GM21367 (cell line): Measurements from ENCODE around the gene SMIM22.
"Not testable (repeated sequence)": the region's sequence is repeated elsewhere in the genome, so short reads cannot be mapped to it uniquely, and the experiment has no call there.

Source experiments
- ATAC-seq: cut with Tn5 transposase; IDR thresholded peaks from one replicate; pipeline ENCODE4 v1.9.1; 2021; ENCODE audit not compliant: unreplicated experiment

SMIM22 gene

DNA sequence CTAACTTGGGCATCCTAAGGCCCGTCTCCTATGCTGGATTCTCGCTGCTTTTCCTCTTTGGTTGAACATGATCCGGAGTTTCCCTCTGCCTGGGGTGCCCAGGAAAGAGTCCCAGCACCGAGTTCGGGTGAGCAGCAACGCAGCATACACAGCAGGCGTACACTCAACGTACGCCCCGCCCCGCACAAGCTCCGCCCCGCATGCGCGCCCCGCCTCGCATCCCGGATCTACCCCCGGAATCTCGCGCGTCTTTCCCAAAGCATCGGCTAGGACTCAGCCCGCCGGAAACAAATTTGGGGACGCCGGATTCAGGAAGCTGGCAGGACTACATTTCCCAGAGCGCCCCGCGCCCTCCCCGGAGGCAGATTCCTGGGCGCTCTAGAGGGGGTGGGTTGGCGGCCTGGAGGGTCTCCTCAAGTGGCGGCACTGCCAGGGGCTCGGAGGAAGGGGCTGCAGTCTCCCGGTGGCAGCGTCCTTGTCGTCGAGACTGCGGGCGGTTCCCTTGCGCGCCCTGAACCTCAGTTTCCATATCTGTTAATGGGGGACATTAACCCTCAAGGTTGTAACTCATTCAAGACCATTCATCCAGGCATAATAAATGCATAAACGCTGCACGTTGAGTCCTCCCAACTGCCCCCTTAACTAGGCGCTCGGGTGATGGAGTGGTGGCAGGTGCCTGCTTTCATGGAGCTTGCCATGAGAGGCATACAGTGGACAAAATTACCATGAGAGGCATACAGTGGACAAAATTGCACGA is 26.4 kb upstream of the SMIM22 start:
- no peak for ATAC-seq

DNA sequence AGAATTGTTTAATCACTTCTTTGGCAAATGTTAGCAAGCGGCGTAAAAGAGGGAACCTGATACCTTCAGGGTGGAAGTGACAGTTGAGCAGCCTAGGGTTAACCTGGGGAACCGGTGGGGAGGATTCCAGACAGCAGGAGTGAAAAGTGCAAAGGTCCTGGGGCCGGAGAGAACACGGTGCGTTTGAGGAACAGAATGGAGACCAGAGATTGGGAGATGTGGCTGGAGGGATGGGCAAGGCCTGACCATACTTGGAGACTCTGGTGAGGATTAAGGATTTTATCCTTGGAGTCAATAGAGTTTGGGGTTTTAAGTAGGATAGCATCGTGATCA is 25.9 kb upstream of the SMIM22 start:
- no peak for ATAC-seq

DNA sequence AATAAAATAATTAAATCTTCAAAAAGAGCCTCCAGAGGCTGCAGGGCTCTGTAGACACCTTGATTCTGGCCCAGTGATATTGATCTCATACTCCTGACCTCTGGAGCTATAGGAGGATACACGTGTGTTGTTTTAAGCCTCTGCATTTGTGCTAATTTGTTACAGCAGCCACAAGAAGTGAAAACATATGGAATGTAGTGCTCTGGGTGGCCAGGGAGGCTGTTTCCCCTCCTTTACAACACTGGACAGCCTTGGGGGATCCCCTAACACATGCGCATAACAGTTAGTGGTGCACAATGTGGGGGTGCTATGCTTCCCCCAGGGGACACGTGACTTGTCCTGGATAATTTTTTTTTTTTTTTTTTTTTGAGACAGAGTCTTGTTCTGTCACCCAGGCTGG is 23.5 kb upstream of the SMIM22 start:
- no peak for ATAC-seq

DNA sequence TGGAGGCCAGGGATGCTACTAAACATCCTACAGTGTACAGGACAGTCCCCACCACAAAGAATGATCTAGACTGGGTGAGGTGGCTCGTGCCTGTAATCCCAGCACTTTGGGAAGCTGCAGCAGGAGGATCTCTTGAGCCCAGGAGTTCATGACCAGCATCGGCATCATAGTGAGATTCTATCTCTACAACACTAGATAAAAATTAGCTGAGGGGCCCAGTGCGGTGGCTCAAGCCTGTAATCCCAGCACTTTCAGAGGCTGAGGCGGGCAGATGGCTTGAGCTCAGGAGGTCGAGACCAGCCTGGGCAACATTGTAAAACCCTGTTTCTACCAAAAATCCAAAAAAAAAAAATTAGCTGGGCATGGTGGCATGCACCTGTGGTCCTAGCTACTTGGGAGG is 22.8 kb upstream of the SMIM22 start:
- no peak for ATAC-seq

DNA sequence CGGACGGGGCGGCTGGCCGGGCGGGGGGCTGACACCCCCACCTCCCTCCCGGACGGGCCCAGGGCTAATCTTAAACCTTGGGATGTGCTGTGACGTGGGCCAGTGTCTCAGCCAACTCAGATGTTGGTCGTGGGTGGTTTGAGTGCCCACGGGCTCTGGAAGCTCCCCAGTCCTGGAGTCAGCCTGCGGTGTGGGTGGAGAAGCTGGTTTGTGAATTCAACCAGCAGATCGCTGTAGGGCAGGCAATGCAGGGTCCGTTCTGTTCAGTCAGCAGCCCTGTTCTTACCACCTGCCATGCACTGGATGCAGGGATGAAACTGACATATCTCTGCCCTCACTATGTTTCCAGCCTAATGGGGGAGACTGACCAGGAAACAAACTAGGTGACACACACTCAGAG is 20.2 kb upstream of the SMIM22 start:
- no peak for ATAC-seq

DNA sequence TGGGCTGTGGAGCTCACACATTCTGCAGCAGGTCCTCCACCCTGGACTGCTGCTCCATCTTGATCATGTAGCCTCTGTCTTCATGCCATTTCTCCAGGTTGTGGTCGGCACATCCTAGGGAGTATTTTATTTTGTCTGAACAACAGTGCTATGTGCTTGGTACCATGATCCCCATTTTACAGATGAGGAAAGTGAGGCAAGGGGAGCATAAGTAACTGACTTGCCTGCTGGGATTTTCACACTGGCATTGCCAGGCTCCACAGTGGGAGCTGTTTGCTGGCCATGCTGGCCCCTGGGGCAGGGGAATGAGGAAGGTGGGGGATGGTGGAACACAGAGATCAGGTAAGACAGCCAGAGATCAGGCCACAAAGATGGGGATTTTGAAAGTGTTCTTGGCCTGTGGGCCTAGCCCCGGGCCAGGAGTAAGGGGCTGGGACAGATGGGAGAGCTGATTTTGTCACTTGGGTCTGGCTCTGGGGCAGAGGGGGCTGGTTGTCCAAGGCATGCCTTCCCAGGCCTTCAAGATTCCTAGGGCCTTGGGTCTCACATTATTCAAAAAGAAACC is 18.9 kb upstream of the SMIM22 start:
- ATAC-seq, result no peak

DNA sequence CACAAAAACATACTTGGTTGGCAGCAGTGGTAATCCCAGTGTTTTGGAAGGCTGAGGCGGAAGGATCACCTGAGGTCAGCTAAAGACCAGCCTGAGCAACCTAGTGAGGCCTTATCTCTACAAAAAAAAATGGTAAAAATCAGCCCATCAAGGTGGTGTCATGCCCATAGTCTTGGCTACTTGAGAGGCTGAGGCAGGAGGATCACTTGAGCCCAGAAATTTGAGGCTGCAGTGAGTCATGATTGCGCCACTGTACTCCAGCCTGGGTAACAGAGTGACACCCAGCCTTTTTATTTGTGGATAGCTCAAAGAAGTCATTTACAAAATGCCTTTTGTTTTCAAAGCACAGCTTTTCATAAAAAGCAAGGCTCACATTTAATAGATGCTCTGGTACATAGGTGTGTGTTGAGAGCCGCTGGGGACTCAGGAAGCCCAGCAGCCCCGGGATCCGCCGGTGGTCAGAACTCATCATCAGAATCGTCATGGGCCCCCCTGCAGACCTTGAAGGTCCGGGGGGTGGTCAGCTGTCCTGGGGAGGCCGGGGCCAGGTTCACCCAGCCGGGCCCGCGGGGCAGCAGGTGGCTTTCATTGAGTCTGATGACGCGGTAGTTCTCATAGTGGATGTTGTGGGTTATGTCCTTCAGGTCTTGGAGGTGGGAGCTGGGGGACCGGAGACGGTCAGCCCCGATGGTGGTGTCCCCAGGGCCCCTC is 17.7 kb upstream of the SMIM22 start:
- no peak for ATAC-seq

DNA sequence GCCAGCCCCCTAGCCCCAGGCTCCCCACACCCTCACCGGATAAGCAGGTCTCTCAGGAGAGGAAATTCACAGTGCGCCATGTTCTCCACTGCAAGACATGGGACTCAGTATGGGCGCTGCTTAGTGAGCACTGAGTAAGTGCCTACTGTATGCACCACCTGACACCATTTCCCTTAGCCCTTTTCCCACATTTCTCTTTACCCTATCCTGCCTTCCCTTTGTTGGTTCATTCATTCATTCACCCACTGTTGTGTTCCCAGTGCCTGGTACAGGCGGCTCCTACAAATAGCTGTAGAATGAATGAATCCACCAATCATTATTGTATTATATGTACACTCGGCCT is 17.1 kb upstream of the SMIM22 start:
- ATAC-seq, result no peak

DNA sequence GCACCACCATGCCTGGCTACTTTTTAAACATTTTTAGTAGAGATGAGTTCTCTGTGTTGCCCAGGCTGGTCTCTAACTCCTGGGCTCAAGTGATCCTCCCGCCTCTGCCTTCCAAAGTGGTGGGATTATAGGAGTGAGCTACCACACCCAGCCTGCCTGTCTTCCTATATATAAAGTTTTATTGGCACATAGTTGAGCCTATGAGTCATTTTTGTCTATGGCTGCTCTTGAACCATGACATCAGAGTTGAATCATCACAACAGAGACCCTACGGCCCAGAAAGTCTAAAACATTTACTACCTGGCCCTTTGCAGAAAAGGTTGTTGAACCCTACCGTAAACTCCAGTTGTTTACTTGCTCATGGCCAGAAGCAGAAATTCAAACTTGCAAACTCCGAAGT is 14.9 kb upstream of the SMIM22 start:
- no peak for ATAC-seq

DNA sequence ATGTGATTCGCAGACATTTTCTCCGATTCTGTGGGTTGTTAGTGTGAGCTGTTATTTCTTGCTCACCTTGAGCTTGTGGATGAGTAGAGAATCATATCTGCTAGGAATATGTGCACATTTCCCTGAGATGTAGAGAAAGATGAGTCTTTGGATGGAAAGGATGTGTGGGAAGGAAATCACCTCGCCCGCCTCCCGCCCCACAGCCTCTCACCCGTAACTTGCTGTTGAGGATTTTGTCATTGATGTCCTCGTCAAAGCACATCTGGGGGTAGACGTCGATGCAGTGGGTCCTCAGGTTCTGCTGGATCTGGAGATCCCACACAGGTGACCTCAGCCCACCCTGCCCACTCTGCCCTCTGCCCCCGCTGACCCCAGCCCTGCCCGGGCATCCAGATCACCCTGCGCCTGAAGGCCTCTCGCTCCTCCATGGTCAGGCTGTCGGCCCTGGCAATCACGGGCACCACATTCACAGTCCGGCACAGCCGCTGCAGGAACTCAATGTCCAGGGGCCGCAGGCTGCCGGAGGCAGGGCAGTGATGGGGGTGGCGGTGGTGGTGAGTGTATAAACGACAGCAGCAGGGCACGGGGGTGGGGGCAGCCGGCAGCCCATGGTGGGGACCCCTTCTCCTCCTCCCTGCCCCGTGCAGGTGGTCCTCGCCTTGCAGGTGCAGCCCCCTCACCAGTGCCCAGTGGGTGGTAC is 11.8 kb upstream of the SMIM22 start:
- no peak for ATAC-seq

DNA sequence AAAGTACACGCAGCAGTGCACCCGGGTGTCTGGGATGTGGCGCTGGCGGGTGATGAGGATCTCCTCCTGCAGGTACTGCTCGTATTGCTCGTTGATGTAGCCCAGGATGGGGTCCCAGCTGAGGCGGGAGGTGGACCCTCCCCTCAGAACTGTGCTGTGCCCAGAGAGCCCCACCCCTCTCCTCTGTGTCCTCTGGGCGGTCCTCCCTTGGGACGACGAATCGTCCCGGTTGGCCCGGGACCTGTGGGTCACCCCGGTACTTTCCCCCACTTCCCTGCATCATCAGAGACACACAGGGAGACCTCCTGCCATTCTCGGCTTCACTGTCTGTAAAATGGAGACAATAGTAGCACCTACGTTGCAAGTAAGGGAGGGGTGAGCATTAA is 11.2 kb upstream of the SMIM22 start:
- no peak for ATAC-seq

DNA sequence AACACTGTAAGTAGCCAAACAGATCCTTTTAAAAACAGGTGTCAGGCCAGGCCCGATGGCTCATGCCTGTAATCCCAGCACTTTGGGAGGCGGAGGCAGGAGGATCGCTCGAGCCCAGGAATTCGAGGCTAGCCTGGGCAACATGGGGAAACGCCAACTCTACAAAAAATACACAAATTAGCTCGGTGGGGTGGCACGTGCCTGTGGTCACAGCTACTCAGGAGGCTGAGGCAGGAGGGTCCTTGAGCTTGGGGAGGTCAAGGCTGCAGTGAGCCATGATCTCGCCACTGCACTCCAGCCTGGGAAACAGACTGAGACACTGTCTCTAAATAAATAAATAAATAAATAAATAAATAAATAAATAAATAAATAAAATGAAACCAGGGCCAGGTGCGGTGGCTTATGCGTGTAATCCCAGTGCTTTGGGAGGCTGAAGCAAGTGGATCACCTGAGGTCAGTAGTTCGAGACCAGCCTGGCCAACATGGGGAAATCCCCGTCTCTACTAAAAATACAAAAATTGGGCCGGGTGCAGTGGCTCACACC is 10.7 kb upstream of the SMIM22 start:
- ATAC-seq, result not testable (repeated sequence)

DNA sequence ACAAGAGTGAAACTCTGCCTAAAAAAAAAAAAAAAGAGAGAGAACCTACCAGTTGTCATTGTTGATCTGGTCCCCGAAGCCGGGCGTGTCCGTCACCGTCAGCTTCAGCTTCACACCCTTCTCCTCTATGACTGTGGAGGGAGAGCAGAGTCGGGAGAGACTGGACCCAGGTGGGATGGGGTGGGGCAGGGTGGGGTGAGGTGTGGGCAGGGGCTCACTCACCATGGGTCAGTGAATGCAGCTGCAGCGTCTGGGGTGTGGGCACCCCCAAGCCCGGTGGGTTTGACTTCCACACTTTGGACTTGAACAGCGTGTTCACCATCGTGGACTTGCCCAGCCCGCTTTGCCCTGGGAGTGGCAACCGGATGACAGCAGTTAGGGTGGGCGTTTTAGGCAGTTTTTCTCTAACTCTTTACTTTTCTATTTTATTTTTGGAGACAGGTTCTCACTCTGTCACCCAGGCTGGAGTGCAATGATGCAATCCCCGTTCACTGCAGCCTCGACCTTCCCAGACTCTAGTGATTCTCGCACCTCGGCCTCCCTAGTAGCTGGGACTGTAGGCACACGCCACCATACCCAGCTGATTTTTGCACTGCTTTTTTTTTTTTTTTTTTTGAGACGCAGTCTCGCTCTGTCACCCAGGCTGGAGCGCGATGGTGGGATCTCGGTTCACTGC is 9.3 kb upstream of the SMIM22 start:
- no peak for ATAC-seq

DNA sequence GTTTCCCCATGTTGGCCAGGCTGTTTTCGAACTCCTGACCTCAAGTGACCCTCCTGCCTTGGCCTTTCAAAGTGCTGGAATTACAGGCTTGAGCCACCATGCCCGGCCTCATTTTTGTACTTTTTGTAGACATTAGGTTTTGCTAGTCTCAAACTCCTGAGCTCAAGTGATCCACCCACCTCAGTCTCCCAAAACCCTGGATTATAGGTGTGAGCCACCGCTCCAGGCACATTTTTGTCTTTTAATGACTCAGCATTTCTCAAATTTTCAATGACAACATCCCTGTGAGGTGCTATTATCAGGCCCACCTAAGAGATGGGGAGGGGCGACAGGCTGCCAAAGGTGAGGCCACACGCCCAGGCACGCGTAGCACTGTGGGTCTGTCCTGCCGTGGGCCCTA is 8.1 kb upstream of the SMIM22 start:
- ATAC-seq, result no peak

DNA sequence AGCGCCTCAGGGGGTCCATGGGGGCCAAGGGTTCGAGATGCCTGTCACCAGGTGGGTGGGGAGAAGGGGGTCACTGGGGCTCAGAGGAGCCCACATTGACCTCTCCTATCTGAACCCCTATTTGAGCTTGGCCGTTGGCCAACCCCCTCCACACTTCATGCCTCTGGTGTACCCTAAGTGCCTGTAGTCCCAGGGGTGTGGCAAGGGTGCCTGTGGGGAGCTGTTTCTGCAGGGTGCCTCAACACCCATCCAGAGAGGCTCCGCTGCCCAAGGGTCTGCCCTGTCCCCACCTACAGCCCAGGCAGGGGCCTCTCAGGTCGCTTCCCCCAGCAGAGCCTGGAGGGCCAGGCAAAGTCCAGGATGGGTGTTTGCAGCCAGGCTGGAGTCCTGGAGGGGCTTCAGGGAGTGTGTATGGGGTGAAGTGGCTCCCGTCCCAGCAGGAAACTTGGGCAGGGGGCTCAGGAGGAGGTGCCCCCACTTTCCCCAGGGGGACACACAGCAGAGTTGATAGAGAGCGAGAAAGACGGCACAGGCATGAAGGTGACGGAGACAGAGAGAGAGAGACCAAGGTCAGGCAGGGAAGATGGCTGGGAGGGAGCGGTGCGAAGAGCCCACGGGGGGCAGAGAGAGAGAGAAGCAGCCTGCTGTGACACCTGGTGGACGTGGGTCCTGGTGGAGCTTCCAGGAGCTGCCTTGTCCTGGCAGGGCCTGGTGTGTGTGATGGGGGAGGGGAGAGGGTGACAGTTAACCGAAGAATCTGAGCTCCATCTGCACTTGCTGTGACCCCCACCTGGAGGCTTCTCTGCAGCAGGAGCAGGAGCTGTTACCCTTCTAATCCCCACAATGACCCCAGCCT is 7.3 kb upstream of the SMIM22 start, which contains the start of gene SEPTIN12:
Gene SEPTIN12, minus strand, starts transcription at position 719 of the 856 bp plus-strand sequence. Its CDS starts 700 bp downstream, at position 19.
- no peak for ATAC-seq

DNA sequence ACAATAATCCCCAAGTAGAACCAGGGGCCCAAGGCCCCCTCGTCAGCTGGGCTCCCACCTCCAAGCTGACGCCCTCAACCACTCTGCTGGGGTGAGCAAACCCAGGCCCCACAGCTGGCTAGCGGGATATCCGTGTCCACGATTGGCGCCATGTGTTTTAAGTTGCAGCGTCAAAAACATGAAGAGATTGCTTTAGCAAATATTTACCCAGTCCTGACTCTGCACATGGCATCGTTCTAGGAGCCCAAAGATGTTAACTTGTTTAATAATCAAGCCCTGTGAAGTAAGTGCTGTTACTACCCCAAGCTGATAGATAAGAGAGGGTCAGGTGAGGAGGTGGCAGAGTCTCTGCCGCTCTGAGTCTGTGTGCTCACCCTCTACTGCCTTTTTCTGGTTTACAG is 6.7 kb upstream of the SMIM22 start:
- ATAC-seq, result no peak

DNA sequence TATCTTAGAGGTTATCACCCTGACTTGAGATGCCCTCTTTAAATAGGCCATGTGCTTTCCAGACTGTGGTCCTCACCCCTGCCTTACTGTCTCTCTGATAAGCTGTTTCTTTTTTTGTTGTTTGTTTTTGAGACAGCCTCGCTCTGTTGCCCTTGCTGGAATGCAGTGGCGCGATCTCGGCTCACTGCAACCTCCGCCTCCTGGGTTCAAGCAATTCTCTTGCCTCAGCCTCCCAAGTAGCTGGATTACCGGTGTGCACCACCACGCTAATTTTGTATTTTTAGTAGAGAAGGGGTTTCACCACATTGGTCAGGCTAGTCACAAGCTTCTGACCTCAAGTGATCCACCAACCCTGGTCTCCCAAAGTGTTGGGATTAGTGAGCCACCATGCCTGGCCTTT is 6.3 kb upstream of the SMIM22 start:
- ATAC-seq, result no peak

DNA sequence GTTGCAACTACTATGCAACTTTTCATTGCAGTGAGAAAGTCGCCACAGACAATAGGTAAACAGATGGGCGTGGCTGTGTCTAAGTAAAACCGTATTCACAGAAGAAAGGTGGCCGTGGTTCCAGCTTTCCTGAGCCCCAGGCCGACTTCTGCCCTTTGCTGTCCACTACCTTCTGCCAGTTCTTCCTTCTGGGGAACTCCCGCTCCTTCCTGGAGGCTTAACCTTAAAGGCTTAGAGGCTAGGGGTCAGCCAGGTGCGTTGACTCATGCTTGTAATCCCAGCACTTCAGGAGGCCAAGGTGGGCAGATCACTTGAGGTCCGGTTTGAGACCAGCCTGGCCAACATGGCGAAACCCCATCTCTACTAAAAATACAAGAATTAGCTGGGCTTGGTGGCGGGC is 4.9 kb upstream of the SMIM22 start:
- no peak for ATAC-seq

DNA sequence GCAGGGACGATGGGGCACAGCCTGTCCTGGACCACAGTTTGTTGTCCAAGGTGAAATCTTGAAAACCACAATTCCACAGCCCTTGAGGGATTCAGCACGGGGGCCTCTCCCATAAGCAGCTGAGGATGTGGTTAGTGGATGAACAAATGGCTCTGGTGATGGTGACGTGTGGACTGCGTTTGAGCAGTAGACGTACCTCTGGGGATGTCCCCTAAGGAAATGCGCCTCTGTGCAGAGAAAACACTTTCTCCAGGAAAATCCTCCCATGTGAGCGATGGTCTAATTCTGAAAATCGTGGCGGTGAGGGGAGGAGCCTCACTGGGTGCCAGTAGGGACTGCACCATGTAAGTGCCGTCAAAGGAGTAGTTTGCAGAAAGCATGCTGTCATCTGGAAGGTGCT is 4.3 kb upstream of the SMIM22 start:
- no peak for ATAC-seq

DNA sequence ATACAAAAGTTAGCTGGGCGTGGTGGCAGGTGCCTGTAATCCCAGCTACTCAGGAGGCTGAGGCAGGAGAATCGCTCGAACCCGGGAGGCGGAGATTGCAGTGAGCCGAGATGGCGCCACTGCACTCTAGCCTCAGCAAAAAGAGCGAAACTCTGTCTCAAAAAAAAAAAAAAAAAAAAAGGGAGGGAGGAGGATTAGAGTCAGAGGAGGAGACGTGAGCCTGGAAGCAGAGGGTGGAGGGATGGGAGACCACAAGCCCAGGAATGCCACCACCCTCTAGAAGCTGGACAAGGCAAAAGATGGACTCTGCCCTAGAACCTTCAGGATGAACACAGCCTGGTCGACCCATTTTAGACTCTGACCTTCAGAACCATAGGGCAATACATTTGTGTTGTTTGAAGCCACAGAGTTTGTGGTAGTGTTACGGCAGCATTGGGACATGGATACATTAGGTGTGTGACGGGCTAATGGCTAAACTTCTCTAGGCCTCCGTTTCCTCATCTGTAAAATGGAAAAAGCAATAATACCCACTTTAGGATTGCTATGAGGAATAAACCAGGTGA is 2.1 kb upstream of the SMIM22 start:
- no peak for ATAC-seq
